HCT116 (cell line): Measurements from ENCODE around the gene AGAP1. TPM values are rescaled to one million over a fixed set of nuclear protein-coding genes. Genes with fewer than 3 reads are reported as not detected.

Experiments used
- ATAC-seq: fragments of 200-7000 bp; cut with Tn5 transposase; 2 replicates; pipeline ENCODE4 v1.9.1; 2020; ENCODE audit warnings: mild to moderate bottlenecking, moderate library complexity
- BruUV-seq: library from RNA; stranded (reverse); fragments of 400-500 nt; replicated peaks from 2 replicates; lab custom pipeline; 2021; lab: Mats Ljungman, UMichigan
- CTCF ChIA-PET: fragments of 300-600 bp; sonication (Branson Sonifier 250); formaldehyde crosslinking; loops from one replicate; lab custom pipeline; 2021; ENCODE audit warnings: antibody characterized with exemption; lab: Charles Lee
- POLR2A ChIA-PET: fragments of 300-600, 350-600 bp; sonication (Branson Sonifier 250); formaldehyde crosslinking; loops from one replicate; lab custom pipeline; 2021; ENCODE audit warnings: antibody characterized with exemption; lab: Charles Lee
- RAD21 ChIA-PET, 2 experiments: fragments of 300-600 bp; sonication (Branson Sonifier 250); formaldehyde crosslinking; loops; one replicate each; lab custom pipeline; 2023; ENCODE audit warnings: low total read pairs in 2 of 2; ENCODE audit not compliant: uncharacterized antibody in 2 of 2, unreplicated experiment in 2 of 2, low non-redundant PET in 1 of 2; lab: Charles Lee
- DNase-seq: peaks from one replicate; pipeline ENCODE4 v3.0.0-alpha.2; 2010; ENCODE audit warnings: low read depth, low spot score
- H2AFZ ChIP-seq: fragments of 200-600 bp; shearing (Covaris generic), sonication (generic); 2 replicates; pipeline ENCODE4 v1.6.1; 2017; ENCODE audit warnings: low read depth, mixed run types, mixed read lengths, antibody characterized with exemption, low read length; ENCODE audit not compliant: poor library complexity, severe bottlenecking
- H3K27ac ChIP-seq: 2 replicates; pipeline ENCODE4 v1.5.1; 2012; ENCODE audit warnings: low read depth, low read length
- H3K27me3 ChIP-seq: fragments of 200-600 bp; sonication (generic); 2 replicates; pipeline ENCODE4 v1.6.1; 2016; ENCODE audit warnings: mixed run types, low read length, mixed read lengths; ENCODE audit not compliant: insufficient read depth
- H3K36me3 ChIP-seq, 2 experiments: fragments of 200-500 bp in 1 of 2; fragments of 200-600 bp in 1 of 2; sonication (Bioruptor generic) in 1 of 2; sonication (generic) in 1 of 2; 2 replicates each; pipeline versions ENCODE4 v1.5.1 to v1.6.1; 2014 to 2016; ENCODE audit warnings: low read length in 2 of 2, inconsistent platforms in 1 of 2, mixed read lengths in 1 of 2, mixed run types in 1 of 2; ENCODE audit not compliant: insufficient read depth in 2 of 2, control insufficient read depth in 1 of 2
- H3K4me1 ChIP-seq, 2 experiments: fragments of 200-600 bp in 1 of 2; sonication (generic) in 1 of 2; 2 replicates each; pipeline versions ENCODE4 v1.5.1 to v1.6.1; 2012 to 2017; ENCODE audit warnings: low read length in 2 of 2, inconsistent platforms in 1 of 2, mild to moderate bottlenecking in 1 of 2, mixed read lengths in 1 of 2, mixed run types in 1 of 2, moderate library complexity in 1 of 2; ENCODE audit not compliant: insufficient read depth in 2 of 2, control insufficient read depth in 1 of 2
- H3K4me2 ChIP-seq: fragments of 200-600 bp; sonication (generic); 2 replicates; pipeline ENCODE4 v1.6.1; 2017; ENCODE audit warnings: mixed run types, low read length, mixed read lengths
- H3K4me3 ChIP-seq, 2 experiments: fragments of 200-600 bp in 1 of 2; sonication (generic) in 1 of 2; replicated peaks in 1 of 2; 2 replicates each; pipeline ENCODE4 v1.5.1; 2011 to 2016; ENCODE audit warnings: low read length in 2 of 2, control low read depth in 1 of 2, low read depth in 1 of 2, mild to moderate bottlenecking in 1 of 2, mixed read lengths in 1 of 2, mixed run types in 1 of 2
- H3K79me2 ChIP-seq: fragments of 200-600 bp; sonication (generic); 2 replicates; pipeline ENCODE4 v1.6.1; 2017; ENCODE audit warnings: mild to moderate bottlenecking, mixed run types, low read length, moderate library complexity, mixed read lengths; ENCODE audit not compliant: insufficient read depth
- H3K9ac ChIP-seq: fragments of 200-600 bp; sonication (generic); 2 replicates; pipeline ENCODE4 v1.6.1; 2016; ENCODE audit warnings: low read length, mixed read lengths
- H3K9me2 ChIP-seq: fragments of 200-600 bp; sonication (generic), shearing (Covaris generic); 2 replicates; pipeline ENCODE4 v1.6.1; 2017; ENCODE audit warnings: mixed run types, mild to moderate bottlenecking, moderate library complexity; ENCODE audit not compliant: insufficient read depth
- H3K9me3 ChIP-seq, 2 experiments: fragments of 200-500 bp in 1 of 2; fragments of 200-600 bp in 1 of 2; sonication (Bioruptor generic) in 1 of 2; sonication (generic) in 1 of 2; 2 replicates each; pipeline ENCODE4 v1.6.1; 2014 to 2017; ENCODE audit warnings: low read length in 2 of 2, mixed read lengths in 2 of 2, inconsistent platforms in 1 of 2, low read depth in 1 of 2, mild to moderate bottlenecking in 1 of 2, mixed run types in 1 of 2, moderate library complexity in 1 of 2; ENCODE audit not compliant: control insufficient read depth in 1 of 2, insufficient read depth in 1 of 2
- H4K20me1 ChIP-seq: fragments of 200-600 bp; sonication (generic), shearing (Covaris generic); 2 replicates; pipeline ENCODE4 v1.6.1; 2017; ENCODE audit warnings: mixed run types, mild to moderate bottlenecking, moderate library complexity; ENCODE audit not compliant: insufficient read depth
- ATF3 ChIP-seq: IDR thresholded peaks from 2 replicates; pipeline ENCODE4 v1.6.1; 2012
- CTCF ChIP-seq, 3 experiments: fragments of 200-600 bp in 1 of 3; sonication (generic) in 1 of 3; IDR thresholded peaks in 2 of 3; conservative IDR thresholded peaks in 1 of 3; 2 replicates each; pipeline ENCODE4 v1.5.1; 2012 to 2017; ENCODE audit warnings: low read depth in 2 of 3, low read length in 2 of 3, antibody characterized with exemption in 1 of 3, borderline replicate concordance in 1 of 3, control low read depth in 1 of 3, mild to moderate bottlenecking in 1 of 3, mixed read lengths in 1 of 3, mixed run types in 1 of 3, moderate library complexity in 1 of 3; ENCODE audit not compliant: insufficient read depth in 1 of 3
- EGR1 ChIP-seq: IDR thresholded peaks from 2 replicates; pipeline ENCODE4 v1.6.1; 2012; ENCODE audit warnings: low read depth
- EZH2 ChIP-seq: fragments of 200-600 bp; sonication (generic); IDR thresholded peaks from 2 replicates; pipeline ENCODE4 v1.6.1; 2017; ENCODE audit warnings: antibody characterized with exemption, mixed run types
- EZH2phosphoT487 ChIP-seq: fragments of 200-600 bp; IDR thresholded peaks from 2 replicates; pipeline ENCODE4 v1.6.1; 2018; ENCODE audit warnings: antibody characterized with exemption, borderline replicate concordance
- POLR2A ChIP-seq: IDR thresholded peaks from 2 replicates; pipeline ENCODE4 v1.7.0; 2011; ENCODE audit warnings: borderline replicate concordance; ENCODE audit not compliant: insufficient read depth, insufficient read length; ENCODE audit errors: extremely low read depth
- POLR2AphosphoS5 ChIP-seq: IDR thresholded peaks from 2 replicates; pipeline ENCODE4 v1.6.1; 2011; ENCODE audit warnings: mild to moderate bottlenecking, low read depth, low read length, moderate library complexity
- RAD21 ChIP-seq: IDR thresholded peaks from 2 replicates; pipeline ENCODE4 v1.6.1; 2012; ENCODE audit warnings: low read depth, mild to moderate bottlenecking
- REST ChIP-seq: IDR thresholded peaks from 2 replicates; pipeline ENCODE4 v1.6.1; 2012; ENCODE audit warnings: low read depth
- SIN3A ChIP-seq: IDR thresholded peaks from 2 replicates; pipeline ENCODE4 v1.6.1; 2012; ENCODE audit warnings: low read depth
- SP1 ChIP-seq: IDR thresholded peaks from 2 replicates; pipeline ENCODE4 v1.6.1; 2012; ENCODE audit warnings: low read depth
- SRF ChIP-seq: IDR thresholded peaks from 2 replicates; pipeline ENCODE4 v1.6.1; 2012; ENCODE audit warnings: low read depth
- ZBTB33 ChIP-seq: IDR thresholded peaks from 2 replicates; pipeline ENCODE4 v1.6.1; 2011; ENCODE audit warnings: mild to moderate bottlenecking, low read length, moderate library complexity; ENCODE audit not compliant: insufficient replicate concordance; ENCODE audit errors: extremely low read depth
- ZFX ChIP-seq: fragments of 450-650 bp; IDR thresholded peaks from 2 replicates; pipeline ENCODE4 v1.6.1; 2017
- ZNF274 ChIP-seq: fragments of 200-500 bp; sonication (Bioruptor generic); IDR thresholded peaks from 2 replicates; pipeline ENCODE4 v1.6.1; 2014; ENCODE audit warnings: mild to moderate bottlenecking, low read depth, low read length, inconsistent platforms
- intact Hi-C: fragments of 100-400 bp; cut with micrococcal nuclease; formaldehyde crosslinking; loops from 2 replicates; pipeline ENCODE4 v1.10.0; 2022
- total RNA-seq: library from RNA; stranded (reverse); gene quantifications from one replicate; pipeline ENCODE4 v1.2.1, GENCODE V29; 2021; ENCODE audit not compliant: unreplicated experiment

The AGAP1 gene
- total RNA-seq, 1 experiment from 2014 or later, result 43.8 TPM

- no peak overlapping the region for H3K4me2 ChIP-seq
- no peaks in the 10 kb centered on the region for H3K9me2 ChIP-seq
- no peaks in the 10 kb centered on the region for H3K79me2 ChIP-seq
- no peaks in the 10 kb centered on the region for H4K20me1 ChIP-seq
- intact Hi-C loops, result no loop called here
- no peak overlapping the region for H3K4me3 ChIP-seq
- H3K9me3 ChIP-seq, result no peaks in the 10 kb centered on the region
- no TSS peak for BruUV-seq
- no peak for ATAC-seq
- CTCF ChIA-PET, result no interaction called here
- DNase-seq, result no peak
- H2AFZ ChIP-seq, result no peak overlapping the region
- H3K4me1 ChIP-seq, result peaks cover 0 to 4% of the 10 kb centered on the region in 2 experiments; a peak in 1 of 4 replicates
- no peaks in the 10 kb centered on the region for H3K27me3 ChIP-seq
- POLR2A ChIA-PET, result no interaction called here
- no peak overlapping the region for H3K9ac ChIP-seq
- RAD21 ChIA-PET, result no interaction called here
- TF ChIP-seq POLR2AphosphoS5 (no peak), ZNF274 (no peak), SIN3A (no peak), REST (no peak), EZH2phosphoT487 (no peak), SP1 (no peak), ZBTB33 (no peak), EGR1 (no peak), ATF3 (no peak), POLR2A (no peak), ZFX (no peak), RAD21 (no peak), SRF (no peak), EZH2 (no peak), CTCF (IDR thresholded peaks at IDR 0.05 in 2 of 3, conservative IDR thresholded peaks at IDR 0.05 in 1 of 3; ENCODE audit: borderline replicate concordance in 1 of 3, insufficient read depth in 1 of 3, low read depth in 2 of 3, low read length in 2 of 3) (no peak)
- TF ChIP-seq, all 23 proteins: peak for 0
- Histone ChIP-seq H3K36me3 (no peaks in the 10 kb centered on the region), H3K27ac (no peak overlapping the region)
Measured at GRCh38 chr2:235856151-235856854, 362.5 kb downstream of the AGAP1 start.
